Measurements from ENCODE around the gene MCCD1. TPM values are rescaled to one million over a fixed set of nuclear protein-coding genes. Genes with fewer than 3 reads are reported as not detected.
"Not testable (repeated sequence)": the region's sequence is repeated elsewhere in the genome, so short reads cannot be mapped to it uniquely, and the experiment has no call there.

MCCD1 gene
- total RNA-seq, 1 donor from 2014 or later = not detected

- peak within 1 kb of the TSS; percentile 65 for H3K4me3 ChIP-seq (ENCODE audit: low read depth, low read length)
- DNase-seq (ENCODE audit: low read depth) = peak; percentile 57
- peak; percentile 100 for TF ChIP-seq CTCF (conservative IDR thresholded peaks at IDR 0.05; ENCODE audit: low read depth, low read length)
Measured at GRCh38 chr6:31546339-31546957, 17.7 kb downstream of the MCCD1 start, which contains the start of gene ATP6V1G2. Gene ATP6V1G2 (minus strand): TSS chr6:31546608. CDS start chr6:31546559, 49 bp downstream.

- TF ChIP-seq CTCF (conservative IDR thresholded peaks at IDR 0.05; ENCODE audit: low read depth, low read length) = no peak
- DNase-seq (ENCODE audit: low read depth) = peak; percentile 78
- peak within 1 kb of the TSS; percentile 65 for H3K4me3 ChIP-seq (ENCODE audit: low read depth, low read length)
Measured at GRCh38 chr6:31546958-31547726, 18.4 kb downstream of the MCCD1 start, which contains the start of gene NFKBIL1. Gene NFKBIL1 (plus strand): TSS chr6:31547608. CDS start chr6:31547695, 87 bp downstream.

- TF ChIP-seq CTCF (conservative IDR thresholded peaks at IDR 0.05; ENCODE audit: low read depth, low read length) = no peak
- no peak for DNase-seq (ENCODE audit: low read depth)
- peak overlapping the region; percentile 65 for H3K4me3 ChIP-seq (ENCODE audit: low read depth, low read length)
Measured at GRCh38 chr6:31547727-31548543, 19.2 kb downstream of the MCCD1 start.

GRCh38 chr6:31548544-31548873, 19.7 kb downstream of the MCCD1 start:
- no peak for DNase-seq (ENCODE audit: low read depth)
- H3K4me3 ChIP-seq (ENCODE audit: low read depth, low read length) = peak overlapping the region; percentile 65
- TF ChIP-seq CTCF (conservative IDR thresholded peaks at IDR 0.05; ENCODE audit: low read depth, low read length) = no peak

- not testable (repeated sequence) for DNase-seq (ENCODE audit: low read depth); H3K4me3 ChIP-seq (ENCODE audit: low read depth, low read length)
- TF ChIP-seq CTCF (conservative IDR thresholded peaks at IDR 0.05; ENCODE audit: low read depth, low read length) = peak; percentile 71
Measured at GRCh38 chr6:31551371-31551770, 22.6 kb downstream of the MCCD1 start.

GRCh38 chr6:31556307-31556706, 27.5 kb downstream of the MCCD1 start:
- no peak overlapping the region for H3K4me3 ChIP-seq (ENCODE audit: low read depth, low read length)
- DNase-seq (ENCODE audit: low read depth) = no peak
- no peak for TF ChIP-seq CTCF (conservative IDR thresholded peaks at IDR 0.05; ENCODE audit: low read depth, low read length)
